Measurements from ENCODE around the gene IGDCC3.

GRCh38 chr15:65386886-65387285, 9.1 kb upstream of the IGDCC3 start:
- no peak for TF ChIP-seq EZH2 (IDR thresholded peaks at IDR 0.05; ENCODE audit: borderline replicate concordance, insufficient read depth, low read depth, low read length, poor library complexity, severe bottlenecking)
- no peak for TF ChIP-seq CTCF (IDR thresholded peaks at IDR 0.05)
